Measurements from ENCODE around the gene MYB.

DNA sequence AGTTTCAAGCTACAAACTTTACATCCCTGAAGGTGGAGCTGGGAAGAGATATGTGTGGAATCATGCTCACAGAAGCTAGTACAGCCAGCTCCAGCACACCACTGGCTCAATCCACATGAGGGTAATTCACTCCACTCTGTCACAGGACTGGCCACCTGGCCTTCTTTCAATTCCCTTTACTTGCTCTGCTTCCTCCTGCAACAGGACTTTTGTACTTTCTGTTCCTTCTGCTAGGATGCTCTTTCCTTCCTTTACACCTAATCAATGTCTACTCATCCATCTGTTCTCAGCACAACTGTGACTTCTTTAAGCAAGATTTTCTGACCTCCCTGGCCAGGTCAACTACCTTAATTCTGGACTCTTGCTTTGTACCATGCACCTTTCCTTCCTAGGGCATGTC lies 39.4 kb upstream of the MYB start:
- TF ChIP-seq CTCF (conservative IDR thresholded peaks at IDR 0.05) (no peak), ZFX (IDR thresholded peaks at IDR 0.05) (no peak)
